ENCODE measurements around the gene HMG20B.

HMG20B gene

GRCh38 chr19:3543150-3544057, 29.3 kb upstream of the HMG20B start:
- no peak for ATAC-seq
- no peak for TF ChIP-seq PATZ1 (CRISPR knock-in tag; IDR thresholded peaks at IDR 0.05; ENCODE audit: borderline replicate concordance)
- no peak for TF ChIP-seq TOX (CRISPR knock-in tag; IDR thresholded peaks at IDR 0.05; ENCODE audit: borderline replicate concordance)
- no peak for TF ChIP-seq PPARA (CRISPR knock-in tag; IDR thresholded peaks at IDR 0.05; ENCODE audit: borderline replicate concordance)
- no peak for TF ChIP-seq POU6F1 (CRISPR knock-in tag; IDR thresholded peaks at IDR 0.05; ENCODE audit: borderline replicate concordance, low read depth)
- no peak for TF ChIP-seq ZC3H10 (CRISPR knock-in tag; IDR thresholded peaks at IDR 0.05)
- TF ChIP-seq RARB (CRISPR knock-in tag; IDR thresholded peaks at IDR 0.05), result no peak
- TF ChIP-seq CSRNP3 (CRISPR knock-in tag; IDR thresholded peaks at IDR 0.05), result no peak
- no peak for TF ChIP-seq ARNTL (CRISPR knock-in tag; IDR thresholded peaks at IDR 0.05; ENCODE audit: borderline replicate concordance, low read depth)
- no peak for TF ChIP-seq SNAI2 (CRISPR knock-in tag; IDR thresholded peaks at IDR 0.05)
- TF ChIP-seq CREB5 (CRISPR knock-in tag; IDR thresholded peaks at IDR 0.05; ENCODE audit: low read depth), result no peak

- TF ChIP-seq BACH2 (CRISPR knock-in tag; IDR thresholded peaks at IDR 0.05; ENCODE audit: borderline replicate concordance) (no peak), ZFP30 (CRISPR knock-in tag; IDR thresholded peaks at IDR 0.05) (no peak), CREB5 (CRISPR knock-in tag; IDR thresholded peaks at IDR 0.05; ENCODE audit: low read depth) (no peak), ZNF8 (CRISPR knock-in tag; IDR thresholded peaks at IDR 0.05) (no peak), ZNF565 (CRISPR knock-in tag; conservative IDR thresholded peaks at IDR 0.05; ENCODE audit: low read depth) (no peak), OSR1 (CRISPR knock-in tag; IDR thresholded peaks at IDR 0.05) (no peak), SNAI2 (CRISPR knock-in tag; IDR thresholded peaks at IDR 0.05) (no peak), PATZ1 (CRISPR knock-in tag; IDR thresholded peaks at IDR 0.05; ENCODE audit: borderline replicate concordance) (no peak), TCF4 (CRISPR knock-in tag; IDR thresholded peaks at IDR 0.05; ENCODE audit: borderline replicate concordance) (no peak), TSHZ2 (CRISPR knock-in tag; IDR thresholded peaks at IDR 0.05) (no peak), ZNF70 (CRISPR knock-in tag; IDR thresholded peaks at IDR 0.05) (no peak), PPARA (CRISPR knock-in tag; IDR thresholded peaks at IDR 0.05; ENCODE audit: borderline replicate concordance) (no peak), POU6F1 (CRISPR knock-in tag; IDR thresholded peaks at IDR 0.05; ENCODE audit: borderline replicate concordance, low read depth) (no peak), CSDC2 (CRISPR knock-in tag; IDR thresholded peaks at IDR 0.05) (no peak), GLIS3 (CRISPR knock-in tag; IDR thresholded peaks at IDR 0.05) (no peak)
- no peak for ATAC-seq
Measured at GRCh38 chr19:3544058-3544376, 28.7 kb upstream of the HMG20B start.

All from SK-N-SH treated with all-trans-retinoic acid at 6 μM for 48 hours (cell line).